MM.1S (cell line): ENCODE measurements around the gene PI4KA.

Experiments
- CTCF ChIP-seq: fragments of 300-600 bp; sonication (generic); IDR thresholded peaks from 2 replicates; pipeline ENCODE4 v1.5.1; 2016; ENCODE audit warnings: antibody characterized with exemption, low read length, mixed read lengths
- EZH2 ChIP-seq: fragments of 300-600 bp; sonication (generic); optimal IDR thresholded peaks from 2 replicates; pipeline ENCODE3; 2017; ENCODE audit warnings: low read depth, mild to moderate bottlenecking, antibody characterized with exemption, low read length, mixed read lengths
- EZH2phosphoT487 ChIP-seq: fragments of 300-600 bp; sonication (generic); IDR thresholded peaks from 2 replicates; pipeline ENCODE4 v1.6.1; 2018; ENCODE audit warnings: antibody characterized with exemption, low read length

- TF ChIP-seq EZH2 = no peak
- no peak for TF ChIP-seq CTCF
- no peak for TF ChIP-seq EZH2phosphoT487
These were observed 14.6 kb upstream of the PI4KA start for GRCh38 chr22:20873214-20873613.
